Central memory CD8-positive, alpha-beta T cell (primary cell): ENCODE results near the gene IFIT1B.
A peak's percentile ranks its signal among the peaks of the same experiment; 100 is the strongest.
"Not testable (repeated sequence)": the region's sequence is repeated elsewhere in the genome, so short reads cannot be mapped to it uniquely, and the experiment has no call there.

Experiments
- ATAC-seq: fragments of 150-1000 bp; cut with Tn5 transposase; replicated peaks from 2 replicates; pipeline ENCODE4 v1.10.0; 2022; ENCODE audit warnings: mild to moderate bottlenecking, moderate FRiP score, moderate number of reproducible peaks; ENCODE audit not compliant: poor library complexity, severe bottlenecking; ENCODE audit errors: extremely low read depth
- DNase-seq, 2 donors: peaks; one replicate each; pipeline ENCODE4 v3.0.0; 2021; ENCODE audit warnings: low spot score in 2 of 2
- H3K27ac Mint-ChIP-seq: one replicate; pipeline ENCODE4 v1.8.0; 2022; ENCODE audit warnings: low read depth, mild to moderate bottlenecking, moderate library complexity, mixed read lengths
- H3K27me3 Mint-ChIP-seq: one replicate; pipeline ENCODE4 v1.8.0; 2022; ENCODE audit warnings: mixed read lengths
- H3K36me3 Mint-ChIP-seq: one replicate; pipeline ENCODE4 v1.8.0; 2022; ENCODE audit warnings: mild to moderate bottlenecking, moderate library complexity, mixed read lengths; ENCODE audit not compliant: insufficient read depth
- H3K4me1 Mint-ChIP-seq: one replicate; pipeline ENCODE4 v1.8.0; 2022; ENCODE audit warnings: mixed read lengths
- H3K4me3 Mint-ChIP-seq: one replicate; pipeline ENCODE4 v1.8.0; 2022; ENCODE audit warnings: mild to moderate bottlenecking, moderate library complexity, mixed read lengths
- H3K9me3 Mint-ChIP-seq: one replicate; pipeline ENCODE4 v1.8.0; 2022; ENCODE audit warnings: mixed read lengths

The IFIT1B gene, protein sequence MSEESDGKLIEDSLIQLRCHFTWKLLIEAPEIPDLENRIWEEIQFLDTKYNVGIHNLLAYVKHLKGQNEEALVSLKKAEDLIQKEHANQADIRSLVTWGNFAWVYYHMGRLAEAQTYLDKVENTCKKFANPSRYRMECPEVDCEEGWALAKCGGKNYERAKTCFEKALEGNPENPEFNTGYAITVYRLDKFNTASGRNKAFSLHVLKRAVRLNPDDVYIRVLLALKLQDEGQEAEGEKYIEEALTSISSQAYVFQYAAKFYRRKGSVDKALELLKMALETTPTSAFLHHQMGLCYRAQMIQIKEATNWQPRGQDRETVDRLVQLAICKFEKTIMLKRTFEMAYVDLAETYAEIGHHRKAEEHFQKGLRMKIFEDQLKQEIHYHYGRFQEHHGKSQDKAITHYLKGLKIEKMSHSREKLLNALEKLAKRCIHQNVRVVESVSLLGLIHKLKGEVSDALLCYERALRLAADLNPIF

DNA sequence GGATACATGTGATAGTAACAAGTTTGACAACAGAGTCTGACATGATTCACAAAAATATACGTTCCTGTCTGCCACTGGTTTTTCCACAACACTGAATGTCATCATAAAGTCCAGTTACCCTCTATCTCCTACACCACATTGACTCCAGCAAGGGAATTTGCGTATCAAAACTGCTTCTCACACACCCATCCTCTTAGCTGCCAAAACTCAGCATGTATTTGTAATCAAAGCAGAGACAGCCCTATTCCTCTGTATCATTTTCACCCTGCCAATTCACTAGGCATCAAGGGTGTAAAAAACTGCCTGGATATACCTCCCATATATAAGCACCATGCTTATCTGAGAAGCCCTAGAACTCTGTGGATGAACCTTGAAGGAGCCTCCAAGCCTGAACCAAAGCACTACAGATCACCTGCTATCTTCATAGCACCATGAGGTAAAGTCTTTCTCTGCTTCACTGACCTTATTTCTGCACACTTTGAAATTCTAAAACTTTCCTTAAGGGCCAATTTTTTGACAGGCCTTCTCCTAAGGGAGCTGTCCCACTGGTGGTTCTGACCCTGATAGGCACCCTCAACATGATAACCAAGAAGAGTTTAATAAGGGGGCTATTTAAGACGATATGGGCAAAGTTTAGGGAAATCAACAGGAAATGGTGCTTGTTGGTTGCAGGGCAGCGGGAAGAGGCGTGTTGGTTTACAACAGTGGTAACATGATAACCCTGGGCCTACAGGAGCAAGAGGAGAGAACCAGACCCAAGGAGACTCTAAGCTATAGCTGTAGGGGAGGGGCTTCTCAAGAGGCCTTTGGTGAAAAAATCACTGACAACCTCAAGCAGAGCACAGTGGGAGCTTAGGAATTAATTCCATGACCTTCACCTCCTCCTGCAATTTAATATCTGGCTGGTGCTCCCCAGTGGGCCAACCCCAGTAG lies at the start of gene IFIT1B:
Gene IFIT1B, plus strand, starts transcription at position 352 of the 933 bp plus-strand sequence. Its CDS starts 80 bp downstream, at position 432.
- Mint-ChIP-seq H3K9me3 (no peaks in the 10 kb centered on the region), H3K4me3 (no peak within 1 kb of the TSS), H3K27ac (no peak within 1 kb of the TSS), H3K27me3 (peaks cover 2% of the 10 kb centered on the region), H3K36me3 (no peaks in the 10 kb centered on the region), H3K4me1 (no peaks in the 10 kb centered on the region)
- DNase-seq (no peak), ATAC-seq (no peak)

DNA sequence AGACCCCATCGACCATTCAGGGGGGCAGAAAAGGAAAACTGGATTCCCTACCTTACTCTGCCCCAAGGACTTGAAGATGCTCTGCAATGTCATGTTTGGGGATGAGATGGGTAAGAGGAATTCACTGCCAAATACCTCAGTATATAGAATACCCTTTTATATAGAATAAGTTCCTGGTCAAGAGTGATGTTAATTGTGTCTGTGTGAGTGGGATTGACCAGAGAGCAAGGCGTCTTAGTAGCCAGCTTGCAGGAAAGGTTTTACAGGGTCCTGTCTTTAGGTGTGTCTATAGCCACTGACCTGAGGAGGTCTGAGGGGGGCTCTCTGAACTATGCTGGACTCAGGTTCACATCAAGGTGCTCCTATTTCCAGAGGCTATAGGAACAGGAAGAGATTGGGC lies 48.7 kb upstream of the IFIT1B start:
- H3K4me1 Mint-ChIP-seq: peaks cover 58% of the 10 kb centered on the region
- no peaks in the 10 kb centered on the region for H3K9me3 Mint-ChIP-seq
- peak overlapping the region; percentile 84 for H3K4me3 Mint-ChIP-seq
- H3K27me3 Mint-ChIP-seq: peaks cover 4% of the 10 kb centered on the region
- DNase-seq (no peak), ATAC-seq (no peak)
- H3K27ac Mint-ChIP-seq: peak overlapping the region; percentile 81
- peaks cover 25% of the 10 kb centered on the region for H3K36me3 Mint-ChIP-seq

DNA sequence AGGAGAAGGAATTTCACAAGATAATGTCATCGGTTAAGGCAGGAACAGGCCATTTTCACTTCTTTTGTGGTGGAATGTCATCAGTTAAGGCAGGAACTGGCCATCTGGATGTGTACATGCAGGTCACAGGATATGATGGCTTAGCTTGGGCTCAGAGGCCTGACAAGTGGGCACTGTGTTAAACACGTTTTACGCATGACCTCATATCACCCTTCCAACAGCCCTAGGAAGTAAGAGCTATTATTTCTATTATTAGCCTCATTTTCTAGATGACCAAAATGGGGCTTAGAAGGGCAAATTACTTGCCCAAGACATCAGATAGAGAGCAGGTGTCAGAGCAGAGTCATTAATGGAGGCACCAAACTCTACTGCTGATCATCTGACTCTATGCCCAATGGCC lies 47.8 kb upstream of the IFIT1B start:
- not testable (repeated sequence) for H3K4me3 Mint-ChIP-seq, H3K27ac Mint-ChIP-seq, DNase-seq, H3K9me3 Mint-ChIP-seq, ATAC-seq, H3K27me3 Mint-ChIP-seq
- H3K4me1 Mint-ChIP-seq: peaks cover 61% of the 10 kb centered on the region
- H3K36me3 Mint-ChIP-seq: peaks cover 28% of the 10 kb centered on the region

DNA sequence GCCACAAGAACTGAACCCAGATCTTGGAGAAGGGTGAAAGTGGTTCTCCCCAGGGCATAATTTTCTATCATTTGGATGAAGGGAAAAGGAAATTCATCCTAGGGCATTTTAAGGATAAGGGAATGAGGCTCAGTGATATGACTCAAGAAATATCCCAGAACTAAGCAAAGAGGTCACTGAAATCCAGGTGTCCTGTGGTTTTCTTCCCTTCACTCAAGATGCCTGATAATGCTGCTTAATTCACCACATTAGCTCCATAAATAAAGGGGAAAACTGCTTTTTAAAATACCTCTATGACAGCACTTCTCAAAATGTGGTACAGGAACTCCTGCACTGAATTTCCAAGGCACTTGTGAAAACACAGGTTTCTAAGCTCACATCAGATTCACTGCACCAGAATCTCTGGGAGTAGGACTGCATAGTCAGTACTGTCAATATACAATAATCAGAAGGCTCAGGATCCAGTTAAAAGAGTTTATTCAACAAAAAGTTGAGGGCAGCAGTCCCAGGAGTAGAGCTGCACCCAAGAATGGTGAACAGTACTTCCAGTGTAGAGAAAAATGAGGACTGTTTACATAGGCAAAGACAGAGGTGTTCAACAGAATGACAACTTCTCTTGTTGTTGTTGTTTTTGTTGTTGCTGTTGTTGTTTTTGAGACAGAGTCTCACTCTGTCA lies 47.2 kb upstream of the IFIT1B start:
- Mint-ChIP-seq H3K36me3 (peaks cover 31% of the 10 kb centered on the region), H3K27ac (no peak overlapping the region), H3K4me1 (peaks cover 67% of the 10 kb centered on the region), H3K9me3 (no peaks in the 10 kb centered on the region), H3K27me3 (no peaks in the 10 kb centered on the region), H3K4me3 (peak overlapping the region; percentile 87)
- ATAC-seq: no peak
- DNase-seq: no peak

DNA sequence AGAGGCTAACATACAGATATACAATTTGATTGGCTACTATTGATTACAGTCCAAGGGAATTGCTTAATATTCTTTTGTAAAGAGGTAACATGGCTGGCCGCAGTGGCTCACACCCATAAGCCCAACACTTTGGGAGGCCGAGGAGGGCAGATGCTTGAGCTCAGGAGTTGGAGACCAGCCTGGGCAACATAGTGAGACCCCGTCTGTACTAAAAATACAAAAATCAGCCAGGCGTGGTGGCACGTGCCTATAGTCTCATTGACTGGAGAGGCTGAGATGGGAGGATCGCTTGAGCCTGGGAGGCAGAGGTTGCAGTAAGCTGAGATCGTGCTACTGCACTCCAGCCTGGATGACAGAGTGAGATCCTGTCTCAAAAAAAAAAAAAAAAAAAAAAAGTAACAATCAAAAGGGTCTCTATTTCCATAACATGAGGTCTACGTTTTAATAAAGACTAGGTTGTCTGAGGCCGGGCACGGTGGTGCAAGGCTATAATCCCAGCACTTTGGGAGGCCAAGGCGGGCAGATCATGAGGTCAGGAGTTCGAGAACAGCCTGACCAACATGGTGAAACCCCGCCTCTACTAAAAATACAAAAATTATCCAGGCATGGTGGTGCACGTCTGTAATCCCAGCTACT lies 46.3 kb upstream of the IFIT1B start:
- peaks cover 76% of the 10 kb centered on the region for H3K4me1 Mint-ChIP-seq
- H3K27me3 Mint-ChIP-seq, H3K9me3 Mint-ChIP-seq, ATAC-seq, DNase-seq: not testable (repeated sequence)
- peak overlapping the region; percentile 97 for H3K27ac Mint-ChIP-seq
- peaks cover 31% of the 10 kb centered on the region for H3K36me3 Mint-ChIP-seq
- peak overlapping the region; percentile 87 for H3K4me3 Mint-ChIP-seq

DNA sequence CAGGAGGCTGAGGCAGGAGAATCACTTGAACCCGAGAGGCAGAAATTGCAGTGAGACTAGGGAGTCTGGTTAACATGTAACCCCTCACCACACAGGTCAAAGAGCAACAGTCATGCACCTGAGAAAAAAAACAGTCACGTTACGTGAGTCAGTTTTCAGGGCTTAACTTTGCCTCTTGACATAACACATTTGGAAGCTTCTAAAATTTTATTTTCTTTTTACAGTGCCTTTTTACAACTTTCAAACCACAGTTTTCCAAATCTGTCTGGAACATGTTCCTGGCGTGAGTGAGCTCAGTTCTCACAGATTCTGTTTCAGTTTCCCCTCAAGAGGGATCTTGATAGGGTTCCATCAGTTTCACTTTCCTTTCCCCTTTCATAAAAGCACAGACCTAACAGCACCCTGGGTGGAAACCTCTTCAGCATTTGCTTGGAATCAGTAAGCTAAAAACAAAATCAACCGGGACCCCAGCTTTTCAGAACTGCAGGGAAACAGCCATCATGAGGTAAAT lies 45.7 kb upstream of the IFIT1B start:
- no peaks in the 10 kb centered on the region for H3K9me3 Mint-ChIP-seq
- peak; percentile 40 for ATAC-seq
- H3K36me3 Mint-ChIP-seq: peaks cover 32% of the 10 kb centered on the region
- peak overlapping the region; percentile 97 for H3K27ac Mint-ChIP-seq
- H3K27me3 Mint-ChIP-seq: no peaks in the 10 kb centered on the region
- no peak for DNase-seq
- peaks cover 82% of the 10 kb centered on the region for H3K4me1 Mint-ChIP-seq
- peak overlapping the region; percentile 87 for H3K4me3 Mint-ChIP-seq

DNA sequence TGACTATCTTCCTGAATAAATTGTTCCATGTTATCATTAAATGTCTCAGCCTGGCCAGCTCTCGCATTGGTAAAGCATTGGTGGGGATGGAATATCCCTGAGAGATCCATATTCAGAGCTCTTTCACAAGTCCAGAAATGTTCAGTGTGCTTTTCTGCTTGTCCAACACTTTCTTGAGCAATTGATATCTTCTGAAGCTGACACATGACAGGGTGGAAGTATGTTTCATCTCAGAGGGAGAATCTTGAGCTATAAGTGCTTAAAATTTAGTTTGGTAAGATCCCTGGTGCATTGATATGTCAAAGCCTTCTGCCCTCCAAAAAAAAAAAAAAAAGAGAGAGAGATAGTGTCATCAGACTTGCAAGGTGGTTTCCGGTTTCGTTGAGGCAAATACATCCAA lies 42.6 kb upstream of the IFIT1B start:
- ATAC-seq (no peak), DNase-seq (no peak)
- H3K4me3 Mint-ChIP-seq: peak overlapping the region; percentile 11
- peaks cover 33% of the 10 kb centered on the region for H3K36me3 Mint-ChIP-seq
- no peaks in the 10 kb centered on the region for H3K9me3 Mint-ChIP-seq
- peaks cover 62% of the 10 kb centered on the region for H3K4me1 Mint-ChIP-seq
- peaks cover 8% of the 10 kb centered on the region for H3K27me3 Mint-ChIP-seq
- peak overlapping the region; percentile 97 for H3K27ac Mint-ChIP-seq

DNA sequence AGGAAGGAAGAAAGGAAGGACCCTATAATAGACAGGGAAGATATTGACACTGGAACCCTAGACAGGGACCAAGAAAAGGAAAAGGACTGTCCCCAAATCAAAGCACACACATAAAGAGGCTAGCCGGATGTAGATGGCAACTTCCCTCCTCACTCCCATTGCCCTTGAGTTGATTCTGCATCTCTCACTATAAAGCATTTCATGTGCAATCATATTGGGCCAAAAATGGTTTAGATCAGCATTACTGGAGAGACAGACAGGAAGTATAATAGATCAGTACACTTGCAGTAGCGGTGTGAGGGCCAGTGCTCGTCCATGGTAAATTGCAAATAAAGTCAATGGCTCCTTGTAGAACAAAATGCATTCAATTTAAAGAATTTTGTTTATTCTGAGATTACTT lies 41.6 kb upstream of the IFIT1B start:
- H3K27me3 Mint-ChIP-seq: peaks cover 10% of the 10 kb centered on the region
- peaks cover 52% of the 10 kb centered on the region for H3K4me1 Mint-ChIP-seq
- H3K4me3 Mint-ChIP-seq: no peak overlapping the region
- DNase-seq (no peak), ATAC-seq (no peak)
- H3K36me3 Mint-ChIP-seq: peaks cover 33% of the 10 kb centered on the region
- no peaks in the 10 kb centered on the region for H3K9me3 Mint-ChIP-seq
- no peak overlapping the region for H3K27ac Mint-ChIP-seq

DNA sequence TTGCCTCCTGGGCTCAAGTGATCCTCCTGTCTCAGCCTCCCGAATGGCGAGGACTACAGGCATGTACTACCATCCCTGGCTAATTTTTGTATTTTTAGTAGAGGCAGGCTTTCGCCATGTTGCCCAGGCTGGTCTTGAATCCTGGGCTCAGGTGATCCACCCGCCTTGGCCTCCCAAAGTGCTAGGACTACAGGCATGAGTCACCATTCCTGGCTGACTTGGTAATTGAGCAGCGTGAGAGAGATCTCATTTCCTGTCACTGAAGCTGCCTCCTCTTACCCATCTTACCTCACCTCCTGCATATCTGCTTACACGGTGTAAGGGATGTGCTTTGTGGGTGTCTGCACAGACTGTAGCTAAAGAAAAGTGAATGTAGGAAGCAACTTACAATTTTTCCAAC lies 40.4 kb upstream of the IFIT1B start:
- DNase-seq: no peak
- peaks cover 28% of the 10 kb centered on the region for H3K36me3 Mint-ChIP-seq
- H3K27ac Mint-ChIP-seq: peak overlapping the region; percentile 67
- H3K4me3 Mint-ChIP-seq: no peak overlapping the region
- ATAC-seq: no peak
- no peaks in the 10 kb centered on the region for H3K9me3 Mint-ChIP-seq
- peaks cover 44% of the 10 kb centered on the region for H3K4me1 Mint-ChIP-seq
- peaks cover 12% of the 10 kb centered on the region for H3K27me3 Mint-ChIP-seq

DNA sequence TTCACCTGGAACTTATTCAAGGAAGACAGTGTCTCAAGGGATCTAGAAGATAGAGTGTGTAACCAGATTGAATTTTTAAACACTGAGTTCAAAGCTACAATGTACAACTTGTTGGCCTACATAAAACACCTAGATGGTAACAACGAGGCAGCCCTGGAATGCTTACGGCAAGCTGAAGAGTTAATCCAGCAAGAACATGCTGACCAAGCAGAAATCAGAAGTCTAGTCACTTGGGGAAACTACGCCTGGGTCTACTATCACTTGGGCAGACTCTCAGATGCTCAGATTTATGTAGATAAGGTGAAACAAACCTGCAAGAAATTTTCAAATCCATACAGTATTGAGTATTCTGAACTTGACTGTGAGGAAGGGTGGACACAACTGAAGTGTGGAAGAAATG lies 39.1 kb upstream of the IFIT1B start:
- Mint-ChIP-seq H3K27ac (no peak overlapping the region), H3K4me3 (no peak overlapping the region), H3K4me1 (peaks cover 33% of the 10 kb centered on the region), H3K9me3 (no peaks in the 10 kb centered on the region), H3K36me3 (peaks cover 20% of the 10 kb centered on the region), H3K27me3 (peaks cover 25% of the 10 kb centered on the region)
- DNase-seq: no peak
- ATAC-seq: no peak

DNA sequence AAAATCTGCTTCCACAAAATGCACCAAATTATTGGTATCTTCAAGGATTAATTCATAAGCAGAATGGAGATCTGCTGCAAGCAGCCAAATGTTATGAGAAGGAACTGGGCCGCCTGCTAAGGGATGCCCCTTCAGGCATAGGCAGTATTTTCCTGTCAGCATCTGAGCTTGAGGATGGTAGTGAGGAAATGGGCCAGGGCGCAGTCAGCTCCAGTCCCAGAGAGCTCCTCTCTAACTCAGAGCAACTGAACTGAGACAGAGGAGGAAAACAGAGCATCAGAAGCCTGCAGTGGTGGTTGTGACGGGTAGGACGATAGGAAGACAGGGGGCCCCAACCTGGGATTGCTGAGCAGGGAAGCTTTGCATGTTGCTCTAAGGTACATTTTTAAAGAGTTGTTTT lies 38.0 kb upstream of the IFIT1B start:
- Mint-ChIP-seq H3K36me3 (peaks cover 14% of the 10 kb centered on the region), H3K4me3 (no peak overlapping the region), H3K9me3 (no peaks in the 10 kb centered on the region), H3K27me3 (peaks cover 36% of the 10 kb centered on the region), H3K27ac (no peak overlapping the region), H3K4me1 (peaks cover 28% of the 10 kb centered on the region)
- DNase-seq (no peak), ATAC-seq (no peak)

DNA sequence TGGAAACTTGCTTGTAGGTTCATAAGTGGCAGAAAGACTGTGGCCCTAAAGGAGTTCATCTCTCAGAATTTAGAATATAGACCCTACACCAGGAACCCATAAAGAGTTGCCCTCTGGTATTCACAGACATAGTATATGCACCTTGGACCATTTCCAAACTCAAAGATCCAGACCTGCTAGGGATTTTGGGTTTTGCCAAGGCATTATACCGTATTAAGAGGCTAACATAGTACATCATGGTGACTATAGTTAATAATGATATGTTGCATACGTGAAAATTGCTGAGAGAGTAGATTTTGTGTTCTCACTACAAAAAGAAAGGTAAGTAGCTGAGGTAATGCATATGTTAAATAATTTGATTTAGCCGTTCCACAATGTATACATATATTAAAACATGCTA lies 36.2 kb upstream of the IFIT1B start:
- Mint-ChIP-seq H3K4me3 (no peak overlapping the region), H3K9me3 (no peaks in the 10 kb centered on the region), H3K4me1 (peaks cover 11% of the 10 kb centered on the region), H3K36me3 (peaks cover 9% of the 10 kb centered on the region), H3K27me3 (peaks cover 43% of the 10 kb centered on the region), H3K27ac (no peak overlapping the region)
- DNase-seq: no peak
- no peak for ATAC-seq
